Stimulated activated CD4-positive, alpha-beta T cell treated with anti-CD3 and anti-CD28 coated beads, Interleukin-4, amount 100 ng/mL, for 4 hours (primary cell): ENCODE measurements around the gene GRHL3.
A peak's percentile ranks its signal among the peaks of the same experiment; 100 is the strongest.

ENCODE experiments used
- DNase-seq, 2 experiments: peaks; one replicate each; pipeline ENCODE4 v3.0.0-alpha.2; 2020

The GRHL3 gene

GRCh38 chr1:24379733-24380315 is 60.7 kb downstream of the GRHL3 start:
- DNase-seq = no peak

GRCh38 chr1:24380508-24380907 is 61.4 kb downstream of the GRHL3 start:
- DNase-seq = no peak

GRCh38 chr1:24381256-24381655 is 62.1 kb downstream of the GRHL3 start:
- DNase-seq = no peak

GRCh38 chr1:24382165-24382577 is 63.0 kb downstream of the GRHL3 start:
- DNase-seq = no peak

- DNase-seq = no peak
Measured at GRCh38 chr1:24383381-24383940, 64.3 kb downstream of the GRHL3 start.

GRCh38 chr1:24384251-24385090 is 65.3 kb downstream of the GRHL3 start:
- DNase-seq = peak in 1 of 2 experiments; percentile 31

- DNase-seq = peak in 1 of 2 experiments; percentile 18
Measured at GRCh38 chr1:24385160-24385940, 66.2 kb downstream of the GRHL3 start.

GRCh38 chr1:24386241-24386640 is 67.1 kb downstream of the GRHL3 start:
- no peak for DNase-seq

GRCh38 chr1:24386931-24387330 is 67.8 kb downstream of the GRHL3 start:
- DNase-seq = no peak

GRCh38 chr1:24387636-24388175 is 68.5 kb downstream of the GRHL3 start:
- no peak for DNase-seq

GRCh38 chr1:24388331-24388885 is 69.3 kb downstream of the GRHL3 start:
- DNase-seq = no peak

GRCh38 chr1:24389231-24389678 is 70.1 kb downstream of the GRHL3 start:
- DNase-seq = no peak

GRCh38 chr1:24390924-24391782 is 72.0 kb downstream of the GRHL3 start:
- DNase-seq = peak; percentile 60 to 69

- DNase-seq = peak; percentile 49 to 57
Measured at GRCh38 chr1:24391882-24392603, 72.9 kb downstream of the GRHL3 start.

GRCh38 chr1:24392604-24392946 is 73.4 kb downstream of the GRHL3 start:
- no peak for DNase-seq

- no peak for DNase-seq
Measured at GRCh38 chr1:24392982-24393650, 74.0 kb downstream of the GRHL3 start.

GRCh38 chr1:24393892-24394291 is 74.7 kb downstream of the GRHL3 start:
- no peak for DNase-seq

GRCh38 chr1:24400065-24400464 is 80.9 kb downstream of the GRHL3 start:
- DNase-seq = no peak

- no peak for DNase-seq
Measured at GRCh38 chr1:24403806-24404205, 84.6 kb downstream of the GRHL3 start.
